Skeletal muscle cell (primary cell): Measurements from ENCODE around the gene ADCYAP1R1.

Experiments used
- DNase-seq: peaks from one replicate; pipeline ENCODE4 v3.0.0-alpha.2; 2010; ENCODE audit warnings: low read depth
- H3K4me3 ChIP-seq: 2 replicates; pipeline ENCODE4 v1.5.1; 2011; ENCODE audit warnings: low read depth, mild to moderate bottlenecking, control low read depth, low read length, moderate library complexity

The ADCYAP1R1 gene

DNA sequence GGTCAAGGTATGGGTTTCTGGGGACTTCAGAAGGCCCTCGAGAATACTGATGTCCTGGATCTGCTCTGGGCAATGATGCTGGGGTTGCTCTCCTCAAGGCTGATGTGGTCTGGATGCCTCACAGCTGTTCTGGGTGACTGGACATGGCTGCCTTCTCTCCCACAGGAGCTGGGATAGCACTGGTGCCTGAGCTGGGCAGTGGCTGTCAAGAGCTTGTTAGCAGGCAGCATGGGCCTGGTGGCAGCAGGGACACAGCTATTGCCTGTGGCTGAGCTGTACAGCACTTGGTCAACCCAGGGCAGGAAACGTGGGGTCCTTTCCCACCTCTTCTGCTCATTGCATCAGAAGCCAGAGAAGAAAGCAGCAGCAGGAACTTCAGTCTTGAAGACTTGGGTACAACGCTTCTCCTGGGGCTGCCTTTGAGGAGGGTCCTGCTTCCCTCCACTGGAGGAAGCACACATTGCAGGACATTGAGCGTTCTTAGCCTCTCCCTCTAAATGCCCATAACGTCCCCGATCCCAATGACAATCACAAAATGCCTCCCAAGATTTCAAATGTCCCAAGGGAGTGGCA, 13.0 kb downstream of the ADCYAP1R1 start:
- DNase-seq = no peak
- H3K4me3 ChIP-seq = no peak overlapping the region

DNA sequence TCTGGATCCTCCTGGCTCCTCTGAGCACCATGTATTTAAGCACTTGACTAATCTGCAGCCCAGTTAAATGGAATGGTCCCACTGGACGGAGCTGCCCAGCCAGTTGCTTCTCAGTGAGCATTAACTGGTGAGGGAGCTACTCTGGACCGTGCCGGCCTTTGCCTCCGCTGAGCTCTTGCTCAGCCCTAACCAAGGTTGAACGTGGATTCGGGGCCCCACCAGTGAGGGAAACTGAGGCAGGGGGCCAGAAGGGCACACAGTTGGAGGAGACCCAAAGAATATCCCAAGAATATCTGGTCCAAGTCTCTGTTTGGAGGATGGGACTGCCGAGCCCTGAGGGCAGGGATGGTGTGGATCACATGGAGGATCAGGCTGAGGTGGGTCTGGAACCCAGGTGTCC, 13.7 kb downstream of the ADCYAP1R1 start:
- DNase-seq = no peak

GRCh38 chr7:31066516-31067130, 14.5 kb downstream of the ADCYAP1R1 start:
- no peak overlapping the region for H3K4me3 ChIP-seq
- DNase-seq = no peak

More for the DNA sequence above, 13.7 kb downstream of the ADCYAP1R1 start:
- no peak overlapping the region for H3K4me3 ChIP-seq

- no peak for DNase-seq
- no peak overlapping the region for H3K4me3 ChIP-seq
Measured at GRCh38 chr7:31067491-31067890, 15.4 kb downstream of the ADCYAP1R1 start.

DNA sequence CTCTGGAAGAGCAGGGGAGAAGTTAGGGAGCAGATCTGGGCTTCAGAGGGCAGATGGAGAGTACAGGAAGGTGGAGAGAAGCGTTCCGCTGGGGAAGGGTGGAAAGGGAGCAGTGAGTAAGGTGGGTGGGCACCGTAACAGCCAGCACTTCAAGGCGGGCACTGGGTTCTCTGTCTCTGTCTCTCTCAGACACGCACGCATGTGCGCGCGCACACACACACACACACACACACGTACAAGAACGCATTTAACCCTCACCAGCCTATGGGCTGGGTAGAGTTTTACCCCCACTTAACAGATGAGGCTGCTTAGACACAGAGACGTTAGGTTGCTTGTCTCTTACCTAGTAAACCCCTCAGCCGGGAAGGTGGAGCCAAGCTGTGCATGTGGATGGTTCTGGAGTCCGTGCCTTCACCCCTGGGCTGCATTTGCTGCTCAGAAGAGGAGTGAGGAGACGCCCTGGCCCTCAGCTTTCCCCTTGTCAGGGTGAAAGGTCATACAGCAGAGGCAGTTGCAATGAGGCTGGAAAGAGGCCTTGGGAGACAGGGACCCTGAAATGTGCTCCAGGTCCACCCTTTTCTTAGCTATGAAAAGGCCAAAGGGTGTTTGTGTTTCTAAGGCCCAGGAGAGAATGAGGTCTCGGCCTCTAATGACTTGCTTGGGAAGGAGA, 16.0 kb downstream of the ADCYAP1R1 start:
- no peak overlapping the region for H3K4me3 ChIP-seq
- DNase-seq = no peak

- H3K4me3 ChIP-seq = no peak overlapping the region
- DNase-seq = no peak
Measured at GRCh38 chr7:31069860-31070555, 17.9 kb downstream of the ADCYAP1R1 start.

DNA sequence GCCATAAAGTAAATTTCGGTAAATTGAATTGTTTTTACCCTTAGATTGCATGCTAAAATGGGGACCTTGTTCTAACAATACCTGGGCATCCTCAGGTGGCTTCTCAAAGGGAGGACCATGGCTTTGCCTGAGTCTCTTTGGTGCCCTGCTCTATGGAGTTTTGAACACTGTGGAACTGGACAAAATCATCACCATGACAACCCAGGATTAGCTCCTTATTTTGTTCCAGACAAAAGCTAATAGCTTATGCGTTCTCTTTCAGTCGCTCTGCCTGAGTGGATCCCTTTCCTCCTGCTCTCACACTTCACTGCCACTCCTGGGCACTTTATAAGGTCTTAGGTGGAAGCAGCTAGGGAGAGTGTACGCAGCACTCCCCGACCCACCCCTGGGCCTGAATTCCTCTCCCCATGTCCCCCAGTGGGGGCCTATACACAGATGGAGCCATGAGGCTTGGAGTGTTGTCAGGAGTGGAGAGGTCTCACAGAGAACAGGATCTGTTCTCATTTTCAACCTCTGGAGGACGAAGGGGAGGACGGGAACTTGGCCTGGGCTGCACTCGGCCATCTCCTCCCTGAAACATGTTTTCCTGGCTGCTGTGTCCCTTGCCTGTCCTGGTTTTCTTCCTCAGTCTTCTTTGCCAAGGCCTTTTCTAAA, 19.0 kb downstream of the ADCYAP1R1 start:
- no peak overlapping the region for H3K4me3 ChIP-seq
- no peak for DNase-seq

GRCh38 chr7:31071645-31072029, 19.5 kb downstream of the ADCYAP1R1 start:
- no peak overlapping the region for H3K4me3 ChIP-seq
- DNase-seq = no peak

DNA sequence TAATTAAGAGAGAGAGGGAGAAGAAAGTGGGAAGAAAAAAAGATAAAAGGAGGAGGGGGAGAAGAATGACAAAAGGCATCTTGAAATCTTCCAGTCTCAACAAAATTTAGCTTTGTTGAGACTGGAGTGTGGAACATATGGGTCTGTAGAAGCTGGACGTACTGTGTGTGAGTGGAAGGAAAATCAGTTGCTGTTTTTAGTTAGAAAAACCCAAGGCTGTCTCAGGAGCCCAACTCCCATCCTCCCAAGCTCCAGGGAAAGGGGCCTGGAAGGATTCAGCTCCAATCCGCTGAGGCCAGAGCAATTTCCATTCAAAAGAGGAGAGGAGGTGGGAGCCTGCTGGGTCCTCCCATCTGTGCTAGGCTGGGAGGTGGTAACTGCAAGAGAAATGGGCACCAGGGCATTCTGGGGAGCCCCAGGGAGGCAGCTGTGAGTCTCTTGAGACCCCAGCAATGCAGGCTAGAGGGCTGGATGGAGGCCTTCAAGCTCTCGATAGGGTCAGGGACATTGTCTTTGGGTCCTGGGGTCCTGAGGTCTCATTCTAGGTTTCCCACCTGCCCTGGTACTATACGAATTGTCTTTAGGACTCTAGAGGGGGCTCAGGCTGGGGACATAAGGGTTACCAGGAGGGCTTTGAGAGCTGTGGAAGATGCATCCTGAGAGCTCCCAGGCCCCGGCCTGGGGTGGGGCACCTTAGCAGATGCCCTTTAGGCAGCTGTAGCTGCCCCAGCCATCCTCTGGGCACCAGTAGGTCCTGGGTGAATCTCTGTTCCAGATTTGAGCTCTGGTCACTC, 21.4 kb downstream of the ADCYAP1R1 start:
- DNase-seq = no peak
- no peak overlapping the region for H3K4me3 ChIP-seq

DNA sequence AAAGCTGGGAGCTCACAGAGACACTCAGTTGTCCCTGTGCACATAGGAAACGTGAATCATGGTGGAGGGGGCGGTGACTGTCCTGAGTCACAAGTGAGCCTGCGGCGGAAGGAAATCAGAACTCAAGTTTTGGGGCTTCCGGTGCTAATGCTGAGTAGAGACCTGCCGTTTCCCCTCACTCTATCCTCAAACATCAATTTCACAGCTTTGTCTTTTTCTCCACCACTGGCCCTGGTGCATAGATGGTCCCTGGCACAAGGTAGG, 21.9 kb downstream of the ADCYAP1R1 start:
- DNase-seq = no peak
- H3K4me3 ChIP-seq = no peak overlapping the region

GRCh38 chr7:31074403-31075085, 22.4 kb downstream of the ADCYAP1R1 start:
- H3K4me3 ChIP-seq = no peak overlapping the region
- DNase-seq = no peak

- no peak overlapping the region for H3K4me3 ChIP-seq
- DNase-seq = no peak
Measured at GRCh38 chr7:31075086-31075405, 22.9 kb downstream of the ADCYAP1R1 start.

GRCh38 chr7:31076051-31076450, 23.9 kb downstream of the ADCYAP1R1 start:
- no peak for DNase-seq

DNA sequence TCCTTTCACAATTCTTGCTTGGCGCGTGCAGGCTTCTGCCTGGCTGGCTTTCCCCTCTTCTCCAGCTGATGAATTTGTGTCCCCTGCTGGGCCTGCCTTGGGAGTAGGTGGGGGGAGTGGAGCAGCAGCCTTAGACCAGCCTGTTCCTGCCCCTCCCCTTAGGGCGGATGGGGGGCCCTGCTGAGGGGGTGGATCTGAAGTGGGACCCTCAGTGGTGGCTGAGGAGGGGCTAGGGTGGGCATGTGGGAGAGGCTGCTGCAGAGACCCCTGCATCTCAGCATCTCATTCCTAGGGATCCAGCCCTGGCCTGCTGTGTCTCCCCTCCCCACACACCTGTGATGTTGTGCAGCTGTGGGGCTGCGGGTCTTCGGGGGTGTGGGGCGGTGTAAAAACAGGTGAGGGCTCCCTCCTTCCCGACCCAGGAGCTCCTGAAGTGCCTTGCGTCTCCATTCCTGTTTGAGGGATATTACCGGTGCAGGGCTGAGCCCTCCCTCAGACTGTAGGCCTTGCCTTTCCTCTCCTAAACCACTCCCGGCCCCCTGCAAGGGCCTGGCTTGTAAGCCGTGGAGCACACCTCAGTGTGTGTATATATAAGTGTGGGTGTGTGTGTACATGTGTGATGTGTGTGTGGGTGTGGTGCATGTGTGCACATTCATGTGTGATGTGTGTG, 24.7 kb downstream of the ADCYAP1R1 start:
- H3K4me3 ChIP-seq = no peak overlapping the region
- no peak for DNase-seq

More at GRCh38 chr7:31076051-31076450, 23.9 kb downstream of the ADCYAP1R1 start:
- H3K4me3 ChIP-seq = no peak overlapping the region

DNA sequence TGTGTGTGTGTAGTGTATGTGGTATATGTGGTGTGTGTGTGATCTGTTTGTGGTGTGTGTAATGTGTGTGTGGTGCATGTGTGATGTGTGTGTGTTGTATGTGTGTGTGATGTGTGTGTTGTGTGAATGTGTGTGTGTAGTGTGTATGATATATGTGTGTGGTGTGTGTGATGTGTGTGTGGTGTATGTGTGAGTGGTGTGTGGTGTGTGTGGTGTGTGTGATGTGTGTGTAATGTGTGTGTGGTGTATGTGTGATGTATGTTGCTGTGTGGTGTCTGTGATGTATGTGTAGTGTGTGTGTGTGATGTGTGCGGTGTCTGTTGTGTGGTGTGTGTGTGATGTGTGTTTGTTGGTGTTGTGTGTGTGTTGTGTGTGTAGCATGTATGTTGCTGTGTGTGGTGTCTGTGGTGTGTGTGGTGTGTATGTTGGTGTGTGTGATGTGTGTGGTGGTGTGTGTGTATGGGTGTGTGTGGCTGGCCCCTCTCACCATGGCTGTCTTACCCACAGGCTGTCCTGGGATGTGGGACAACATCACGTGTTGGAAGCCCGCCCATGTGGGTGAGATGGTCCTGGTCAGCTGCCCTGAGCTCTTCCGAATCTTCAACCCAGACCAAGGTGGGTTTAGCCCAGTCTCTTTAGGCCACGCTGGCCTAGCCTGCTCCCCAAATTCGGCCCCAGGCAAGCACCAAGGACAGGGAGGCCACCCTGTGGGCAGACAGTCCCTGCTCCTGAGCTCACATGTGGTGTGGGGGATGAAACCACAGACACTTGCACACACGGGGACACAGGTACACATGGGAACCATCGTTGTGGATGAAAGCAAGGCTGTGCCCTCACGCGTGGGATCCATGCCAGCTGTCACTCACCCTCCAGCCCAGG, 25.6 kb downstream of the ADCYAP1R1 start:
- no peak overlapping the region for H3K4me3 ChIP-seq
- no peak for DNase-seq

- no peak for DNase-seq
- no peak overlapping the region for H3K4me3 ChIP-seq
Measured at GRCh38 chr7:31078363-31078990, 26.4 kb downstream of the ADCYAP1R1 start.

GRCh38 chr7:31079126-31079823, 27.2 kb downstream of the ADCYAP1R1 start:
- no peak for DNase-seq
- no peak overlapping the region for H3K4me3 ChIP-seq
